H9 (cell line): Measurements from ENCODE around the gene CHST8. TPM values are rescaled to one million over a fixed set of nuclear protein-coding genes. Genes with fewer than 3 reads are reported as not detected.

Experiments used
- DNase-seq: peaks from one replicate; pipeline ENCODE4 v3.0.0-alpha.2; 2017
- H2AFZ ChIP-seq: one replicate; pipeline ENCODE4 v1.6.1; 2013; ENCODE audit warnings: mild to moderate bottlenecking, low read length, control low read depth, moderate library complexity
- H2AK5ac ChIP-seq: 2 replicates; pipeline ENCODE4 v1.6.1; 2013; ENCODE audit warnings: low read length, control low read depth, mixed read lengths; ENCODE audit not compliant: insufficient read length
- H2BK120ac ChIP-seq: one replicate; pipeline ENCODE4 v1.6.1; 2013; ENCODE audit warnings: low read depth, mild to moderate bottlenecking, low read length, control low read depth, inconsistent platforms; ENCODE audit not compliant: poor library complexity, severe bottlenecking
- H2BK12ac ChIP-seq: 2 replicates; pipeline ENCODE4 v1.6.1; 2013; ENCODE audit warnings: low read length, control low read depth, mixed read lengths, low read depth; ENCODE audit not compliant: insufficient read length
- H2BK15ac ChIP-seq: 2 replicates; pipeline ENCODE4 v1.6.1; 2013; ENCODE audit warnings: low read depth, low read length, control low read depth
- H2BK20ac ChIP-seq: one replicate; pipeline ENCODE4 v1.6.1; 2013; ENCODE audit warnings: low read depth, mild to moderate bottlenecking, low read length, control low read depth, inconsistent platforms; ENCODE audit not compliant: poor library complexity, severe bottlenecking
- H2BK5ac ChIP-seq: 2 replicates; pipeline ENCODE4 v1.6.1; 2013; ENCODE audit warnings: low read length, control low read depth, mixed read lengths; ENCODE audit not compliant: insufficient read length
- H3K14ac ChIP-seq: 2 replicates; pipeline ENCODE4 v1.6.1; 2013; ENCODE audit warnings: low read length, control low read depth; ENCODE audit not compliant: insufficient read depth
- H3K18ac ChIP-seq: 2 replicates; pipeline ENCODE4 v1.6.1; 2013; ENCODE audit warnings: low read depth, mild to moderate bottlenecking, mixed read lengths, low read length, control low read depth; ENCODE audit not compliant: insufficient read length
- H3K23ac ChIP-seq: 2 replicates; pipeline ENCODE4 v1.6.1; 2013; ENCODE audit warnings: low read length, control low read depth, mixed read lengths, low read depth; ENCODE audit not compliant: insufficient read length
- H3K23me2 ChIP-seq: 2 replicates; pipeline ENCODE4 v1.6.1; 2013; ENCODE audit warnings: low read depth, mild to moderate bottlenecking, mixed read lengths, low read length, control low read depth; ENCODE audit not compliant: insufficient read length, poor library complexity, severe bottlenecking
- H3K27ac ChIP-seq: 2 replicates; pipeline ENCODE4 v1.5.1; 2013; ENCODE audit warnings: low read length, control low read depth, mixed read lengths, low read depth; ENCODE audit not compliant: insufficient read length
- H3K27me3 ChIP-seq: 2 replicates; pipeline ENCODE4 v1.6.1; 2013; ENCODE audit warnings: low read length, control low read depth, inconsistent platforms; ENCODE audit not compliant: insufficient read depth
- H3K4ac ChIP-seq: 2 replicates; pipeline ENCODE4 v1.6.1; 2013; ENCODE audit warnings: low read depth, mild to moderate bottlenecking, control low read depth, inconsistent platforms, low read length, moderate library complexity
- H3K4me1 ChIP-seq: 2 replicates; pipeline ENCODE4 v1.6.1; 2013; ENCODE audit warnings: low read length, control low read depth, inconsistent platforms; ENCODE audit not compliant: insufficient read depth
- H3K4me2 ChIP-seq: 2 replicates; pipeline ENCODE4 v1.6.1; 2013; ENCODE audit warnings: low read length, control low read depth, mixed read lengths; ENCODE audit not compliant: insufficient read length, insufficient read depth
- H3K56ac ChIP-seq: 2 replicates; pipeline ENCODE4 v1.6.1; 2013; ENCODE audit warnings: low read depth, mild to moderate bottlenecking, mixed read lengths, low read length, control low read depth; ENCODE audit not compliant: insufficient read length
- H3K79me1 ChIP-seq: 2 replicates; pipeline ENCODE4 v1.6.1; 2013; ENCODE audit warnings: low read depth, mild to moderate bottlenecking, moderate library complexity, low read length, control low read depth, inconsistent platforms; ENCODE audit not compliant: insufficient read depth, poor library complexity, severe bottlenecking
- H3K79me2 ChIP-seq: 2 replicates; pipeline ENCODE4 v1.6.1; 2013; ENCODE audit warnings: low read length, control low read depth, inconsistent platforms; ENCODE audit not compliant: insufficient read depth
- H3K9ac ChIP-seq: 2 replicates; pipeline ENCODE4 v1.6.1; 2013; ENCODE audit warnings: low read length, control low read depth, mixed read lengths; ENCODE audit not compliant: insufficient read length; ENCODE audit errors: extremely low read depth
- H3K9me3 ChIP-seq: one replicate; pipeline ENCODE4 v1.6.1; 2013; ENCODE audit warnings: low read depth, low read length, inconsistent platforms; ENCODE audit not compliant: control insufficient read depth
- H3T11ph ChIP-seq: one replicate; pipeline ENCODE4 v1.6.1; 2013; ENCODE audit warnings: mild to moderate bottlenecking, low read length, control low read depth, inconsistent platforms
- H4K20me1 ChIP-seq: one replicate; pipeline ENCODE4 v1.6.1; 2013; ENCODE audit not compliant: control insufficient read depth, insufficient read length, insufficient read depth
- H4K5ac ChIP-seq: 2 replicates; pipeline ENCODE4 v1.6.1; 2013; ENCODE audit warnings: low read depth, mild to moderate bottlenecking, mixed read lengths, low read length, control low read depth; ENCODE audit not compliant: insufficient read length
- H4K8ac ChIP-seq: replicated peaks from 2 replicates; pipeline ENCODE4 v1.6.1; 2013; ENCODE audit warnings: low read length, control low read depth, mixed read lengths, low read depth; ENCODE audit not compliant: insufficient read length
- H4K91ac ChIP-seq: 2 replicates; pipeline ENCODE4 v1.6.1; 2013; ENCODE audit warnings: low read depth, mild to moderate bottlenecking, moderate library complexity, mixed read lengths, low read length, control low read depth; ENCODE audit not compliant: insufficient read length
- H3K27ac Mint-ChIP-seq, 3 experiments: 2 replicates in 2 of 3; 3 replicates in 1 of 3; pipeline ENCODE4 v1.8.0; 2020 to 2021; ENCODE audit warnings: mixed read lengths in 3 of 3, mild to moderate bottlenecking in 1 of 3, moderate library complexity in 1 of 3
- H3K27me3 Mint-ChIP-seq: 2 replicates; pipeline ENCODE4 v1.8.0; 2021; ENCODE audit warnings: low read depth, mild to moderate bottlenecking, moderate library complexity, mixed read lengths
- H3K36me3 Mint-ChIP-seq, 3 experiments: 2 replicates in 2 of 3; 3 replicates in 1 of 3; pipeline ENCODE4 v1.8.0; 2020 to 2021; ENCODE audit warnings: low read depth in 3 of 3, mixed read lengths in 3 of 3; ENCODE audit not compliant: insufficient read depth in 1 of 3
- H3K4me1 Mint-ChIP-seq, 2 experiments: 2 replicates each; pipeline ENCODE4 v1.8.0; 2020; ENCODE audit warnings: mixed read lengths in 2 of 2
- H3K4me3 Mint-ChIP-seq, 2 experiments: 2 replicates in 1 of 2; 3 replicates in 1 of 2; pipeline ENCODE4 v1.8.0; 2020 to 2021; ENCODE audit warnings: mild to moderate bottlenecking in 2 of 2, mixed read lengths in 2 of 2, moderate library complexity in 1 of 2
- H3K9me3 Mint-ChIP-seq, 2 experiments: 2 replicates in 1 of 2; 3 replicates in 1 of 2; pipeline ENCODE4 v1.8.0; 2020; ENCODE audit warnings: mild to moderate bottlenecking in 2 of 2, mixed read lengths in 2 of 2, moderate library complexity in 1 of 2
- WGBS: extraction: QIAGEN DNeasy Blood & Tissue Kit; methylation state at CpG from one replicate; pipeline ENCODE4 v1.1.7; 2013; ENCODE audit warnings: missing lambda C conversion rate, low lambda C conversion rate, mixed read lengths; ENCODE audit not compliant: insufficient read length; ENCODE audit errors: extremely low coverage; 5-methylcytosine and 5-hydroxymethylcytosine counted together
- total RNA-seq: library from RNA; stranded (reverse); gene quantifications from 2 replicates; pipeline ENCODE4 v1.2.1, GENCODE V29; 2021
- TF ChIP-seq, protein P1 (sequence below): fragments of 200-600 bp; sonication (generic); conservative IDR thresholded peaks from 3 replicates; pipeline ENCODE4 v1.8.0; 2021; ENCODE audit warnings: antibody characterized with exemption, mild to moderate bottlenecking

Gene CHST8
- total RNA-seq, 1 experiment from 2014 or later: 5.1 TPM

DNA sequence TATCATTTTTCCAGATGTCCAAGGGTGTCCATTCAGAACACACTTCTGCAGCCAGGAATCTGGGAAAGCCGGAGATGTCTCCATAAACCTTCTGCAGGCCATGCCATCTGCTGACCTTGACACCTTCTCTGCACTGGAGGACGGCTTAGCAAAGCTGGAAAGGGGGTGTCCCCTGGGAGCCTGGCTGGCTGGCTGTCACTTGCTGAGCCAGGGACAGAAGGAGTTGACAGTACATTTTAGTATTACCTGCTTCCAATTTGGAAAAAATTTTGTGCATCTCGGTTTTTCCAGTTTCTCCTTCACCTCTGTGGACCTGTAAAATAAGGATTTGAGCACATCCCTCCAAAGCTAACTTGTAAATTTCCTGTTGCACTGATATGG, 8.1 kb upstream of the CHST8 start:
- Histone ChIP-seq H3K4me2 (no peak overlapping the region), H3K4ac (no peak overlapping the region), H2BK20ac (no peak overlapping the region), H3K4me1 (no peaks in the 10 kb centered on the region), H4K5ac (no peak overlapping the region), H3K79me1 (no peaks in the 10 kb centered on the region), H2AFZ (no peak overlapping the region), H3T11ph (no peak overlapping the region), H4K20me1 (no peaks in the 10 kb centered on the region), H3K79me2 (no peaks in the 10 kb centered on the region), H3K56ac (no peak overlapping the region), H3K27me3 (no peaks in the 10 kb centered on the region; the same call in 1 of the 2 replicates), H2BK5ac (no peak overlapping the region), H2BK120ac (no peak overlapping the region), H3K14ac (no peak overlapping the region), H2BK15ac (no peak overlapping the region), H3K18ac (no peak overlapping the region), H3K9ac (no peak overlapping the region), H3K9me3 (no peaks in the 10 kb centered on the region), H3K23me2 (no peaks in the 10 kb centered on the region), H3K27ac (no peak overlapping the region), H4K8ac (no peak overlapping the region), H2AK5ac (no peak overlapping the region), H2BK12ac (no peak overlapping the region), H3K23ac (no peak overlapping the region), H4K91ac (no peak overlapping the region)
- peaks cover 16% of the 10 kb centered on the region in 2 experiments for H3K9me3 Mint-ChIP-seq
- no CpG with 5 or more reads among the region's 3 CpGs for WGBS
- peaks cover 60% of the 10 kb centered on the region for H3K27me3 Mint-ChIP-seq
- H3K4me1 Mint-ChIP-seq: no peaks in the 10 kb centered on the region
- no peak for DNase-seq
- no peak overlapping the region for H3K27ac Mint-ChIP-seq
- peaks cover 0 to 7% (median 3%) of the 10 kb centered on the region in 3 experiments; a peak in 4 of 7 replicates for H3K36me3 Mint-ChIP-seq
- H3K4me3 Mint-ChIP-seq: no peak overlapping the region
- TF ChIP-seq, protein P1, sequence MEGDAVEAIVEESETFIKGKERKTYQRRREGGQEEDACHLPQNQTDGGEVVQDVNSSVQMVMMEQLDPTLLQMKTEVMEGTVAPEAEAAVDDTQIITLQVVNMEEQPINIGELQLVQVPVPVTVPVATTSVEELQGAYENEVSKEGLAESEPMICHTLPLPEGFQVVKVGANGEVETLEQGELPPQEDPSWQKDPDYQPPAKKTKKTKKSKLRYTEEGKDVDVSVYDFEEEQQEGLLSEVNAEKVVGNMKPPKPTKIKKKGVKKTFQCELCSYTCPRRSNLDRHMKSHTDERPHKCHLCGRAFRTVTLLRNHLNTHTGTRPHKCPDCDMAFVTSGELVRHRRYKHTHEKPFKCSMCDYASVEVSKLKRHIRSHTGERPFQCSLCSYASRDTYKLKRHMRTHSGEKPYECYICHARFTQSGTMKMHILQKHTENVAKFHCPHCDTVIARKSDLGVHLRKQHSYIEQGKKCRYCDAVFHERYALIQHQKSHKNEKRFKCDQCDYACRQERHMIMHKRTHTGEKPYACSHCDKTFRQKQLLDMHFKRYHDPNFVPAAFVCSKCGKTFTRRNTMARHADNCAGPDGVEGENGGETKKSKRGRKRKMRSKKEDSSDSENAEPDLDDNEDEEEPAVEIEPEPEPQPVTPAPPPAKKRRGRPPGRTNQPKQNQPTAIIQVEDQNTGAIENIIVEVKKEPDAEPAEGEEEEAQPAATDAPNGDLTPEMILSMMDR: no peak
